Measurements from ENCODE around the gene RNF41.

RNF41 gene

GRCh38 chr12:56234746-56235436, 13.2 kb upstream of the RNF41 start:
- ATAC-seq, result peak; percentile 12
- TF ChIP-seq ZFP30 (CRISPR knock-in tag; IDR thresholded peaks at IDR 0.05), result no peak
- no peak for TF ChIP-seq ISL1 (CRISPR knock-in tag; IDR thresholded peaks at IDR 0.05)
- TF ChIP-seq PATZ1 (CRISPR knock-in tag; IDR thresholded peaks at IDR 0.05; ENCODE audit: borderline replicate concordance), result no peak
- TF ChIP-seq ZNF565 (CRISPR knock-in tag; conservative IDR thresholded peaks at IDR 0.05; ENCODE audit: low read depth), result no peak
- TF ChIP-seq TSHZ2 (CRISPR knock-in tag; IDR thresholded peaks at IDR 0.05), result no peak

GRCh38 chr12:56231184-56231582, 9.5 kb upstream of the RNF41 start:
- TF ChIP-seq SNAI2 (CRISPR knock-in tag; IDR thresholded peaks at IDR 0.05), result no peak
- no peak for TF ChIP-seq GLIS3 (CRISPR knock-in tag; IDR thresholded peaks at IDR 0.05)
- TF ChIP-seq POU6F1 (CRISPR knock-in tag; IDR thresholded peaks at IDR 0.05; ENCODE audit: borderline replicate concordance, low read depth), result no peak
- no peak for TF ChIP-seq ZC3H10 (CRISPR knock-in tag; IDR thresholded peaks at IDR 0.05)
- no peak for TF ChIP-seq ISL1 (CRISPR knock-in tag; IDR thresholded peaks at IDR 0.05)
- no peak for TF ChIP-seq CREB5 (CRISPR knock-in tag; IDR thresholded peaks at IDR 0.05; ENCODE audit: low read depth)
- TF ChIP-seq ZNF70 (CRISPR knock-in tag; IDR thresholded peaks at IDR 0.05), result no peak
- no peak for TF ChIP-seq ZNF8 (CRISPR knock-in tag; IDR thresholded peaks at IDR 0.05)
- no peak for TF ChIP-seq BACH2 (CRISPR knock-in tag; IDR thresholded peaks at IDR 0.05; ENCODE audit: borderline replicate concordance)
- TF ChIP-seq ZFP30 (CRISPR knock-in tag; IDR thresholded peaks at IDR 0.05), result no peak
- TF ChIP-seq TSHZ2 (CRISPR knock-in tag; IDR thresholded peaks at IDR 0.05), result no peak
- no peak for TF ChIP-seq ARNTL (CRISPR knock-in tag; IDR thresholded peaks at IDR 0.05; ENCODE audit: borderline replicate concordance, low read depth)
- no peak for TF ChIP-seq PPARA (CRISPR knock-in tag; IDR thresholded peaks at IDR 0.05; ENCODE audit: borderline replicate concordance)
- no peak for ATAC-seq

GRCh38 chr12:56230432-56231183, 8.9 kb upstream of the RNF41 start:
- no peak for ATAC-seq
- TF ChIP-seq CSRNP3 (CRISPR knock-in tag; IDR thresholded peaks at IDR 0.05) (no peak), PPARA (CRISPR knock-in tag; IDR thresholded peaks at IDR 0.05; ENCODE audit: borderline replicate concordance) (no peak), SNAI2 (CRISPR knock-in tag; IDR thresholded peaks at IDR 0.05) (no peak), ISL1 (CRISPR knock-in tag; IDR thresholded peaks at IDR 0.05) (no peak), OSR1 (CRISPR knock-in tag; IDR thresholded peaks at IDR 0.05) (no peak), ZFP30 (CRISPR knock-in tag; IDR thresholded peaks at IDR 0.05) (no peak), TOX (CRISPR knock-in tag; IDR thresholded peaks at IDR 0.05; ENCODE audit: borderline replicate concordance) (no peak), PATZ1 (CRISPR knock-in tag; IDR thresholded peaks at IDR 0.05; ENCODE audit: borderline replicate concordance) (no peak), POU6F1 (CRISPR knock-in tag; IDR thresholded peaks at IDR 0.05; ENCODE audit: borderline replicate concordance, low read depth) (no peak), RARB (CRISPR knock-in tag; IDR thresholded peaks at IDR 0.05) (no peak), ZNF8 (CRISPR knock-in tag; IDR thresholded peaks at IDR 0.05) (no peak)
